ENCODE results near the gene NEK6.

The NEK6 gene

DNA sequence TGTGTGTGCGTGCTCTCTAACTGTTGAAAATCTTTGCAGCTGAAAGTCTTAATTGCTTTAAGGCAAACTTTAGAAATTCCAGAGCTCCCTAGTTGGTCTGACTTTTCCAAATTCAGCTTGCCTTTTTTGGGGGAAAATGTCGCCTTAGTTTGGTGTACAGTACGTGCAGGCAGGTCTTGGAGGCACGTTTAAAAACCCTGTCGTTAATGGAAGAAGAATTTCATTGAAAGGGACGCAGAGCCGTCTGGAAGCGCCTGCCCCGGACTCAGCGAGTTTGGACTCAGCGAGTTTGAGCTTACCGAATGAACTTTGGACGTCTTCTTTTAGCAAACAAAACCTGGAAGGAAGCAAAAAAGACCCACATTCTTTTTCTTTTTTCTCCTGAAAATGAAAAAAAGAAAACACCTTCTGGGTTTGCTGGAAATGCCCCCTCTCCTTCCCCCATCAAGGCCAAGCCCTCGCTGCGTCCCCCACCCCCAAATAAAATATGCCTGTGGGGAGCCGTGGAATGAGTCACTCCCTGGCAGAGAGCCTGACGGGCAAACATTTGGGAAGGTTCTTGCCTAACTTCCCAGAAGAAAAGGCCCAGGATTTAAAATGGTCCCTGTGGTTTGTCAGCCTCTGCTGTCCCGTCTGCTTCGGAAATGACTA, 1.5 kb downstream of the NEK6 start:
- Histone ChIP-seq H4K8ac (ENCODE audit: low read depth, low read length) (no peak overlapping the region), H2AFZ (ENCODE audit: low read length) (peak overlapping the region; percentile 64), H3K9ac (ENCODE audit: low read depth, low read length, poor library complexity) (no peak overlapping the region), H3K4me1 (ENCODE audit: control insufficient read depth in 2 of 2, insufficient read depth in 1 of 2, low read depth in 1 of 2, low read length in 2 of 2) (peaks cover 45 to 46% of the 10 kb centered on the region in 2 donors), H2BK120ac (ENCODE audit: low read depth, low read length) (no peak overlapping the region), H3K18ac (ENCODE audit: low read length) (no peak overlapping the region), H3K9me3 (replicated peaks in 1 of 2; ENCODE audit: control insufficient read depth in 2 of 2, insufficient read depth in 1 of 2, low read depth in 1 of 2, low read length in 2 of 2) (no peaks in the 10 kb centered on the region), H3K27ac (replicated peaks; ENCODE audit: low read length) (peak overlapping the region; percentile 71), H3K14ac (ENCODE audit: low read length) (no peak overlapping the region), H3K79me1 (ENCODE audit: low read depth, low read length) (peaks cover 16% of the 10 kb centered on the region), H2BK5ac (ENCODE audit: low read length) (peak overlapping the region; percentile 91), H3K36me3 (replicated peaks in 1 of 2; ENCODE audit: control insufficient read depth in 2 of 2, insufficient read depth in 2 of 2, low read length in 2 of 2) (peaks cover 0 to 10% of the 10 kb centered on the region in 2 donors), H2AK5ac (ENCODE audit: low read depth, low read length) (peak overlapping the region; percentile 94), H4K91ac (ENCODE audit: low read depth, low read length, poor library complexity) (no peak overlapping the region), H3K23ac (ENCODE audit: low read depth, low read length, poor library complexity) (no peak overlapping the region), H3K4ac (ENCODE audit: low read length) (no peak overlapping the region), H3K4me3 (ENCODE audit: low read length in 2 of 2) (peak overlapping the region; percentile 85 to 87), H3K27me3 (ENCODE audit: control insufficient read depth in 3 of 3, insufficient read depth in 3 of 3, low read depth in 1 of 3, low read length in 3 of 3) (no peaks in the 10 kb centered on the region), H3K4me2 (ENCODE audit: insufficient read depth, low read length, poor library complexity, severe bottlenecking) (peak overlapping the region; percentile 87), H2BK15ac (ENCODE audit: low read length) (no peak overlapping the region), H2BK12ac (ENCODE audit: low read length) (no peak overlapping the region)
- DNase-seq (ENCODE audit: low spot score), result no peak
- no CpG with 5 or more reads among the region's 19 CpGs for whole genome bisulfite sequencing, 2 donors (ENCODE audit: extremely low coverage in 2 of 2, insufficient read length in 2 of 2, insufficient replicate concordance in 1 of 2)

GRCh38 chr9:124260769-124261603, 3.2 kb downstream of the NEK6 start:
- Histone ChIP-seq H4K8ac (ENCODE audit: low read depth, low read length) (no peak overlapping the region), H2BK5ac (ENCODE audit: low read length) (no peak overlapping the region), H4K91ac (ENCODE audit: low read depth, low read length, poor library complexity) (no peak overlapping the region), H3K23ac (ENCODE audit: low read depth, low read length, poor library complexity) (no peak overlapping the region), H2AK5ac (ENCODE audit: low read depth, low read length) (peak overlapping the region; percentile 76), H3K79me1 (ENCODE audit: low read depth, low read length) (peaks cover 17% of the 10 kb centered on the region), H3K9ac (ENCODE audit: low read depth, low read length, poor library complexity) (peak overlapping the region; percentile 18), H3K4me2 (ENCODE audit: insufficient read depth, low read length, poor library complexity, severe bottlenecking) (no peak overlapping the region), H3K4me3 (ENCODE audit: low read length in 2 of 2) (no peak overlapping the region), H3K36me3 (replicated peaks in 1 of 2; ENCODE audit: control insufficient read depth in 2 of 2, insufficient read depth in 2 of 2, low read length in 2 of 2) (peaks cover 0 to 11% of the 10 kb centered on the region in 2 donors), H2AFZ (ENCODE audit: low read length) (no peak overlapping the region), H3K4me1 (ENCODE audit: control insufficient read depth in 2 of 2, insufficient read depth in 1 of 2, low read depth in 1 of 2, low read length in 2 of 2) (peaks cover 46 to 47% of the 10 kb centered on the region in 2 donors), H2BK15ac (ENCODE audit: low read length) (no peak overlapping the region), H3K14ac (ENCODE audit: low read length) (no peak overlapping the region), H3K4ac (ENCODE audit: low read length) (peak overlapping the region; percentile 20), H2BK12ac (ENCODE audit: low read length) (no peak overlapping the region), H3K27ac (replicated peaks; ENCODE audit: low read length) (peak overlapping the region; percentile 4), H3K18ac (ENCODE audit: low read length) (peak overlapping the region; percentile 38), H3K9me3 (replicated peaks in 1 of 2; ENCODE audit: control insufficient read depth in 2 of 2, insufficient read depth in 1 of 2, low read depth in 1 of 2, low read length in 2 of 2) (no peaks in the 10 kb centered on the region), H3K27me3 (ENCODE audit: control insufficient read depth in 3 of 3, insufficient read depth in 3 of 3, low read depth in 1 of 3, low read length in 3 of 3) (no peaks in the 10 kb centered on the region), H2BK120ac (ENCODE audit: low read depth, low read length) (no peak overlapping the region)
- no CpG with 5 or more reads among the region's 15 CpGs for WGBS, 2 donors (ENCODE audit: extremely low coverage in 2 of 2, insufficient read length in 2 of 2, insufficient replicate concordance in 1 of 2)
- no peak for DNase-seq (ENCODE audit: low spot score)

DNA sequence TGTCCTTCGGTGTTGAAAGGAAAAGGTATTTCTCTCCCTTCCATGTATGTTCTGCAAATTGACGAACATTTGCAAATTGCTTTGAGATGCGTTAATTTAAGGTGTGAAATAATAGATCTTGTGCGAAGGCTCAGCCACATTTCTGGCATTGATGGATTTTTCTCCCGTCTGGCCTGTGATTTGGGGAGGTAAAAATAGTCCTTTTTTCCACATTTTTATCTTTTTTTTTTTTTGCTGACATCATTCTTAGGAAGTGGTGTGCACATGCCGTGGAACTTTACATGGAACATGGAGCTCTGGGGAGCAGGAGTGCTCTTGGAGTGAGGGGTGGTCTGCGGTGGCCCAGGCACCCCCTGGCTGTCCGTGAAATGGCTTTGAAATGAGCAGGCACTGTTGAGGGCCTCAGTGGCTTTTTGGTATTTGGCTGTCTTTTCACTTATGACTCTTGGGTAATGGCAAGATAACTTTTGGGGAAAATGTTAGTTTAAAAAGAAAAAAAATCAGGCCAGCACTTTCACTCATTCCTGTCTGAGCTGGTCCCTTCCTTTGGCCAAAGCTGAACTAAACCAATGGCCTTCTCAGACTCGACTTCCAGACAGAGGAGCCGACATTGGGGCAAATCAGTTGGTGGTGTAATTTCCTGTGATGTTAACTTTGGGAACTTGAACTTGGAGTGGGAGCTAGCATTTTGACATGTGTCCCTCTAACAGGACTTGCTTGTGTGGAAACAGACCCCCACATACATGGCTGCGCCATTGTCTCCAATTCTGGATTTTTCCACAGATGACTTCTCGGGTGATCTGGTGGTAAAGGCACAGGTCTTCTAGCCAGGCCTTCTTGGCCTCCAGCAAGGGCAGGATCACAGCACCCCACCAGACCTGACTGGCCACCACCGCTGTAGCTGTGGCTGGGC, 4.2 kb downstream of the NEK6 start:
- DNase-seq (ENCODE audit: low spot score), result no peak
- no peak overlapping the region for H2AK5ac ChIP-seq (ENCODE audit: low read depth, low read length)
- no peak overlapping the region for H3K4me3 ChIP-seq (ENCODE audit: low read length in 2 of 2)
- H3K36me3 ChIP-seq (replicated peaks in 1 of 2; ENCODE audit: control insufficient read depth in 2 of 2, insufficient read depth in 2 of 2, low read length in 2 of 2), result peaks cover 1 to 21% of the 10 kb centered on the region in 2 donors
- no peak overlapping the region for H3K14ac ChIP-seq (ENCODE audit: low read length)
- H3K9ac ChIP-seq (ENCODE audit: low read depth, low read length, poor library complexity), result no peak overlapping the region
- H3K9me3 ChIP-seq (replicated peaks in 1 of 2; ENCODE audit: control insufficient read depth in 2 of 2, insufficient read depth in 1 of 2, low read depth in 1 of 2, low read length in 2 of 2), result no peaks in the 10 kb centered on the region
- no peak overlapping the region for H2BK120ac ChIP-seq (ENCODE audit: low read depth, low read length)
- peak overlapping the region; percentile 90 for H3K27ac ChIP-seq (replicated peaks; ENCODE audit: low read length)
- no peak overlapping the region for H3K4ac ChIP-seq (ENCODE audit: low read length)
- no peak overlapping the region for H2BK15ac ChIP-seq (ENCODE audit: low read length)
- no peak overlapping the region for H4K91ac ChIP-seq (ENCODE audit: low read depth, low read length, poor library complexity)
- H2BK5ac ChIP-seq (ENCODE audit: low read length), result no peak overlapping the region
- no peaks in the 10 kb centered on the region for H3K27me3 ChIP-seq (ENCODE audit: control insufficient read depth in 3 of 3, insufficient read depth in 3 of 3, low read depth in 1 of 3, low read length in 3 of 3)
- no peak overlapping the region for H2BK12ac ChIP-seq (ENCODE audit: low read length)
- no CpG with 5 or more reads among the region's 13 CpGs for WGBS, 2 donors (ENCODE audit: extremely low coverage in 2 of 2, insufficient read length in 2 of 2, insufficient replicate concordance in 1 of 2)
- peaks cover 49 to 53% of the 10 kb centered on the region in 2 donors for H3K4me1 ChIP-seq (ENCODE audit: control insufficient read depth in 2 of 2, insufficient read depth in 1 of 2, low read depth in 1 of 2, low read length in 2 of 2)
- H2AFZ ChIP-seq (ENCODE audit: low read length), result no peak overlapping the region
- H4K8ac ChIP-seq (ENCODE audit: low read depth, low read length), result no peak overlapping the region
- no peak overlapping the region for H3K23ac ChIP-seq (ENCODE audit: low read depth, low read length, poor library complexity)
- peak overlapping the region; percentile 38 for H3K4me2 ChIP-seq (ENCODE audit: insufficient read depth, low read length, poor library complexity, severe bottlenecking)
- H3K18ac ChIP-seq (ENCODE audit: low read length), result peak overlapping the region; percentile 69
- H3K79me1 ChIP-seq (ENCODE audit: low read depth, low read length), result peaks cover 24% of the 10 kb centered on the region

Measured in neuronal stem cell (in vitro differentiated cells).